GM12878 (cell line): ENCODE results near the gene MRRF. TPM values are rescaled to one million over a fixed set of nuclear protein-coding genes. Genes with fewer than 3 reads are reported as not detected.

Source experiments
- ATAC-seq: fragments of 200-7000 bp; cut with Tn5 transposase; 3 replicates; pipeline ENCODE4 v1.9.1; 2020; ENCODE audit warnings: mild to moderate bottlenecking, moderate library complexity
- BruUV-seq: library from RNA; stranded (reverse); fragments of 400-500 nt; replicated peaks from 2 replicates; lab custom pipeline; 2021; lab: Mats Ljungman, UMichigan
- CTCF ChIA-PET: fragments of 300-600 bp; sonication (Branson Sonifier 250); formaldehyde crosslinking; extraction: SDS; loops from one replicate; lab custom pipeline; 2021; ENCODE audit warnings: inconsistent platforms; lab: Yijun Ruan, JAX
- POLR2A ChIA-PET: fragments of 350-600 bp; formaldehyde crosslinking; extraction: SDS; loops from one replicate; lab custom pipeline; 2021; ENCODE audit warnings: inconsistent platforms; lab: Charles Lee
- RAD21 ChIA-PET: fragments of 300-600 bp; sonication (Branson Sonifier 250); formaldehyde crosslinking; loops from one replicate; lab custom pipeline; 2023; ENCODE audit warnings: antibody characterized with exemption; ENCODE audit not compliant: unreplicated experiment; lab: Charles Lee
- SMC1A ChIA-PET: fragments of 300-600 bp; sonication (Branson Sonifier 250); formaldehyde crosslinking; loops from one replicate; lab custom pipeline; 2023; ENCODE audit not compliant: unreplicated experiment, uncharacterized antibody; lab: Charles Lee
- DNase-seq: peaks from one replicate; pipeline ENCODE4 v3.0.0-alpha.2; 2011; ENCODE audit warnings: low read depth, low spot score
- FAIRE-seq: peaks from 3 replicates; lab custom pipeline; 2011; peaks lifted over from hg19 to GRCh38; lab: Jason Lieb, UNC
- H2AFZ ChIP-seq: 2 replicates; pipeline ENCODE4 v1.6.0; 2011; ENCODE audit warnings: low read depth, low read length, control low read depth; ENCODE audit not compliant: control insufficient read depth
- H3K27ac ChIP-seq: 2 replicates; pipeline ENCODE4 v1.5.1; 2011; ENCODE audit warnings: control low read depth; ENCODE audit not compliant: control insufficient read depth, insufficient read depth
- H3K27me3 ChIP-seq, 2 experiments: replicated peaks in 1 of 2; 2 replicates each; pipeline versions ENCODE4 v1.6.0 to v1.6.1; 2011; ENCODE audit warnings: low read length in 1 of 2; ENCODE audit not compliant: control insufficient read depth in 2 of 2, insufficient read depth in 2 of 2
- H3K36me3 ChIP-seq, 2 experiments: 2 replicates each; pipeline ENCODE4 v1.5.1; 2011; ENCODE audit warnings: low read length in 1 of 2; ENCODE audit not compliant: control insufficient read depth in 2 of 2, insufficient read depth in 2 of 2
- H3K4me1 ChIP-seq: 2 replicates; pipeline ENCODE4 v1.6.1; 2011; ENCODE audit warnings: mild to moderate bottlenecking, low read length, moderate library complexity, mixed read lengths; ENCODE audit not compliant: control insufficient read depth, insufficient read depth
- H3K4me2 ChIP-seq: 2 replicates; pipeline ENCODE4 v1.6.0; 2011; ENCODE audit warnings: control low read depth; ENCODE audit not compliant: control insufficient read depth, insufficient read depth
- H3K4me3 ChIP-seq: fragments of 200-600 bp; sonication (generic); 2 replicates; pipeline ENCODE4 v1.5.1; 2016
- H3K79me2 ChIP-seq: 2 replicates; pipeline ENCODE4 v1.6.0; 2011; ENCODE audit warnings: low read length; ENCODE audit not compliant: control insufficient read depth, insufficient read depth
- H3K9ac ChIP-seq: 2 replicates; pipeline ENCODE4 v1.8.0; 2011; ENCODE audit warnings: low read length, control low read depth, mixed read lengths; ENCODE audit not compliant: control insufficient read depth, insufficient read depth
- H3K9me3 ChIP-seq: replicated peaks from 3 replicates; pipeline ENCODE4 v1.5.1; 2011; ENCODE audit warnings: mild to moderate bottlenecking, low read length; ENCODE audit not compliant: control insufficient read depth, insufficient read depth
- H4K20me1 ChIP-seq: 2 replicates; pipeline ENCODE4 v1.6.0; 2011; ENCODE audit not compliant: control insufficient read depth, insufficient read depth
- BMI1 ChIP-seq: fragments of 450-650 bp; IDR thresholded peaks from 2 replicates; pipeline ENCODE4 v1.6.1; 2016; ENCODE audit warnings: mild to moderate bottlenecking, moderate library complexity, borderline replicate concordance
- CBX3 ChIP-seq: fragments of 200-600 bp; sonication (generic); IDR thresholded peaks from 2 replicates; pipeline ENCODE4 v1.6.1; 2016; ENCODE audit warnings: low read depth, borderline replicate concordance
- KDM1A ChIP-seq: fragments of 200-600 bp; sonication (generic); IDR thresholded peaks from 2 replicates; pipeline ENCODE4 v1.6.1; 2016; ENCODE audit warnings: borderline replicate concordance
- MYC ChIP-seq: IDR thresholded peaks from 2 replicates; pipeline ENCODE4 v1.6.1; 2011; ENCODE audit warnings: mild to moderate bottlenecking, low read length, moderate library complexity, inconsistent platforms; ENCODE audit not compliant: insufficient read depth, insufficient replicate concordance, insufficient read length, severe bottlenecking
- YBX1 ChIP-seq: fragments of 450-650 bp; IDR thresholded peaks from 2 replicates; pipeline ENCODE4 v1.6.1; 2016; ENCODE audit warnings: antibody characterized with exemption
- WGBS: methylation state at CpG from one replicate; pipeline ENCODE4 v1.1.6; 2016; ENCODE audit warnings: low lambda C conversion rate; ENCODE audit not compliant: insufficient replicate concordance, insufficient coverage; ENCODE audit errors: missing lambda C conversion rate; 5-methylcytosine and 5-hydroxymethylcytosine counted together
- in situ Hi-C: fragments of 300-500 bp; cut with MboI; formaldehyde crosslinking; loops from 9 replicates; pipeline ENCODE4 v1.14.3; 2018; ENCODE audit warnings: mixed read lengths
- intact Hi-C: fragments of 100-400 bp; cut with micrococcal nuclease; formaldehyde crosslinking; loops from one replicate; pipeline ENCODE4 v1.14.2; 2022; ENCODE audit not compliant: unreplicated experiment
- polyA plus RNA-seq, 11 experiments: library from polyadenylated mRNA; depleted of rRNA in 4 of 11; unstranded in 6 of 11; stranded (reverse) in 5 of 11; fragments of >200 nt; fragmentation: Nextera tagmentation in 4 of 11; fragmentation: Illumina TruSeq in 1 of 11; extraction: Ambion mirVana in 4 of 11; extraction: Trizol in 1 of 11; gene quantifications; 1 replicate in 1 of 11; 2 replicates in 10 of 11; pipeline versions ENCODE4 v1.2.1 to v1.2.3, GENCODE V29; 2011 to 2016; ENCODE audit warnings: inconsistent platforms in 2 of 11, missing spikeins in 2 of 11, low read depth in 1 of 11
- small RNA-seq: library from RNA; depleted of rRNA; stranded (forward); fragments of <200 nt; gene quantifications from one replicate; pipeline ENCODE3, GENCODE V24; 2014
- total RNA-seq, 4 experiments: library from RNA; depleted of rRNA in 3 of 4; stranded (reverse); fragments of >200 nt in 3 of 4; fragmentation: Illumina TruSeq in 1 of 4; extraction: Trizol in 1 of 4; gene quantifications; 2 replicates each; pipeline versions ENCODE4 v1.2.1 to v1.2.3, GENCODE V29; 2013 to 2021
- TF ChIP-seq, protein P1 (sequence below): IDR thresholded peaks from 2 replicates; pipeline ENCODE4 v1.6.1; 2011; ENCODE audit warnings: mild to moderate bottlenecking, low read depth, low read length, moderate library complexity; ENCODE audit not compliant: insufficient replicate concordance

The MRRF gene
- total and polyA plus RNA-seq, 10 of the 15 experiments (the other 5 are each of a cell fraction or from before 2014, with no cell fraction given): 64.8 to 112 (median 76.4) TPM

- intact Hi-C loops (no loop called here), in situ Hi-C loops (no loop called here)
- Histone ChIP-seq H3K9ac (no peak overlapping the region), H3K4me3 (no peak overlapping the region), H4K20me1 (no peaks in the 10 kb centered on the region), H3K9me3 (peaks cover 7% of the 10 kb centered on the region; the same call in 2 of the 3 replicates), H3K4me1 (peaks cover 4% of the 10 kb centered on the region), H3K27ac (no peak overlapping the region), H3K4me2 (no peak overlapping the region), H3K36me3 (no peaks in the 10 kb centered on the region; a peak in 1 of 4 replicates), H3K27me3 (no peaks in the 10 kb centered on the region), H3K79me2 (no peaks in the 10 kb centered on the region), H2AFZ (no peak overlapping the region)
- ATAC-seq (no peak), DNase-seq (no peak), FAIRE-seq (no peak)
- 28% methylated on average over 4 of the region's 4 CpGs for WGBS
- ChIA-PET SMC1A (no interaction called here), POLR2A (no interaction called here), CTCF (no interaction called here), RAD21 (no interaction called here)
- BruUV-seq: no TSS peak
- TF ChIP-seq, protein P1, sequence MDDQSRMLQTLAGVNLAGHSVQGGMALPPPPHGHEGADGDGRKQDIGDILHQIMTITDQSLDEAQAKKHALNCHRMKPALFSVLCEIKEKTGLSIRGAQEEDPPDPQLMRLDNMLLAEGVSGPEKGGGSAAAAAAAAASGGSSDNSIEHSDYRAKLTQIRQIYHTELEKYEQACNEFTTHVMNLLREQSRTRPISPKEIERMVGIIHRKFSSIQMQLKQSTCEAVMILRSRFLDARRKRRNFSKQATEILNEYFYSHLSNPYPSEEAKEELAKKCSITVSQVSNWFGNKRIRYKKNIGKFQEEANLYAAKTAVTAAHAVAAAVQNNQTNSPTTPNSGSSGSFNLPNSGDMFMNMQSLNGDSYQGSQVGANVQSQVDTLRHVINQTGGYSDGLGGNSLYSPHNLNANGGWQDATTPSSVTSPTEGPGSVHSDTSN: no peak
- TF ChIP-seq CBX3 (no peak), MYC (no peak), YBX1 (no peak), KDM1A (no peak), BMI1 (no peak)
These were observed 115.6 kb downstream of the MRRF start for GRCh38 chr9:122380293-122380692.

Small RNA genes within 50 kb of the gene (small RNA-seq; reads per million reads assigned to genes)
- not detected for gene AL162424.1

Other genes starting within 250 kb of the MRRF start
Only the 7 nearest of the 8 such genes appear.
- gene TTLL11, start 171.6 kb upstream of the MRRF start, total RNA-seq (2014; rRNA removed): 2.5 TPM in 2 replicates
- gene TTLL11, start 171.6 kb upstream of the MRRF start, total RNA-seq (2014; rRNA removed; fragmentation: Illumina TruSeq; extraction: Trizol): 2.0 and 2.5 TPM in 2 replicates
- gene TTLL11, start 171.6 kb upstream of the MRRF start, total RNA-seq (2021): 2.9 and 3.1 TPM in 2 replicates
- 2.4 and 3.3 TPM in 2 replicates for gene TTLL11, start 171.6 kb upstream of the MRRF start, polyA plus RNA-seq (2011; rRNA removed)
- gene TTLL11, start 171.6 kb upstream of the MRRF start, polyA plus RNA-seq (2014; fragmentation: Illumina TruSeq; extraction: Trizol): 2.9 and 3.5 TPM in 2 replicates
- 1 to 10 TPM; 1.2 to 1.4 TPM for gene TTLL11, start 171.6 kb upstream of the MRRF start, polyA plus RNA-seq (2014; fragmentation: Nextera tagmentation; extraction: Ambion mirVana)
- 3.1 and 5.0 TPM in 2 replicates for gene TTLL11, start 171.6 kb upstream of the MRRF start, polyA plus RNA-seq (2014; rRNA removed)
- gene TTLL11, start 171.6 kb upstream of the MRRF start, polyA plus RNA-seq (2016; fragmentation: Nextera tagmentation; extraction: Ambion mirVana): 1 to 10 TPM; 3.0 to 3.7 TPM
- gene NDUFA8, start 105.1 kb upstream of the MRRF start, total RNA-seq (2014; rRNA removed): 44.9 and 48.4 TPM in 2 replicates
- gene NDUFA8, start 105.1 kb upstream of the MRRF start, total RNA-seq (2014; rRNA removed; fragmentation: Illumina TruSeq; extraction: Trizol): 54.1 and 56.6 TPM in 2 replicates
- 59.1 and 59.2 TPM in 2 replicates for gene NDUFA8, start 105.1 kb upstream of the MRRF start, total RNA-seq (2021)
- 94.6 and 94.8 TPM in 2 replicates for gene NDUFA8, start 105.1 kb upstream of the MRRF start, polyA plus RNA-seq (2011; rRNA removed)
- gene NDUFA8, start 105.1 kb upstream of the MRRF start, polyA plus RNA-seq (2014; fragmentation: Illumina TruSeq; extraction: Trizol): 83.3 and 94.3 TPM in 2 replicates
- gene NDUFA8, start 105.1 kb upstream of the MRRF start, polyA plus RNA-seq (2014; fragmentation: Nextera tagmentation; extraction: Ambion mirVana): 10 to 100 TPM; 47.3 to 93.8 TPM
- 76.7 and 87.7 TPM in 2 replicates for gene NDUFA8, start 105.1 kb upstream of the MRRF start, polyA plus RNA-seq (2014; rRNA removed)
- 100 to 1,000 TPM; 145 to 159 TPM for gene NDUFA8, start 105.1 kb upstream of the MRRF start, polyA plus RNA-seq (2016; fragmentation: Nextera tagmentation; extraction: Ambion mirVana)
- not detected in 2 replicates for gene MORN5, start 105.0 kb upstream of the MRRF start, total RNA-seq (2014; rRNA removed)
- not detected in 2 replicates for gene MORN5, start 105.0 kb upstream of the MRRF start, total RNA-seq (2014; rRNA removed; fragmentation: Illumina TruSeq; extraction: Trizol)
- gene MORN5, start 105.0 kb upstream of the MRRF start, total RNA-seq (2021): not detected in 2 replicates
- gene MORN5, start 105.0 kb upstream of the MRRF start, polyA plus RNA-seq (2011; rRNA removed): not detected in 2 replicates
- gene MORN5, start 105.0 kb upstream of the MRRF start, polyA plus RNA-seq (2014; fragmentation: Illumina TruSeq; extraction: Trizol): not detected in 2 replicates
- not detected for gene MORN5, start 105.0 kb upstream of the MRRF start, polyA plus RNA-seq (2014; fragmentation: Nextera tagmentation; extraction: Ambion mirVana)
- gene MORN5, start 105.0 kb upstream of the MRRF start, polyA plus RNA-seq (2014; rRNA removed): not detected in 2 replicates
- not detected for gene MORN5, start 105.0 kb upstream of the MRRF start, polyA plus RNA-seq (2016; fragmentation: Nextera tagmentation; extraction: Ambion mirVana)
- gene LHX6, start 35.9 kb upstream of the MRRF start, total RNA-seq (2014; rRNA removed): not detected in 2 replicates
- gene LHX6, start 35.9 kb upstream of the MRRF start, total RNA-seq (2014; rRNA removed; fragmentation: Illumina TruSeq; extraction: Trizol): not detected in 2 replicates
- gene LHX6, start 35.9 kb upstream of the MRRF start, total RNA-seq (2021): not detected in 2 replicates
- gene LHX6, start 35.9 kb upstream of the MRRF start, polyA plus RNA-seq (2011; rRNA removed): not detected in 2 replicates
- gene LHX6, start 35.9 kb upstream of the MRRF start, polyA plus RNA-seq (2014; fragmentation: Illumina TruSeq; extraction: Trizol): not detected in 2 replicates
- gene LHX6, start 35.9 kb upstream of the MRRF start, polyA plus RNA-seq (2014; fragmentation: Nextera tagmentation; extraction: Ambion mirVana): not detected
- not detected in 2 replicates for gene LHX6, start 35.9 kb upstream of the MRRF start, polyA plus RNA-seq (2014; rRNA removed)
- not detected for gene LHX6, start 35.9 kb upstream of the MRRF start, polyA plus RNA-seq (2016; fragmentation: Nextera tagmentation; extraction: Ambion mirVana)
- gene RBM18, start within 50 bp of the MRRF start, total RNA-seq (2014; rRNA removed): 6.4 and 7.9 TPM in 2 replicates
- gene RBM18, start within 50 bp of the MRRF start, total RNA-seq (2014; rRNA removed; fragmentation: Illumina TruSeq; extraction: Trizol): 10.3 and 10.5 TPM in 2 replicates
- gene RBM18, start within 50 bp of the MRRF start, total RNA-seq (2021): 18.2 and 18.6 TPM in 2 replicates
- gene RBM18, start within 50 bp of the MRRF start, polyA plus RNA-seq (2011; rRNA removed): 36.9 and 59.3 TPM in 2 replicates
- 23.8 and 25.6 TPM in 2 replicates for gene RBM18, start within 50 bp of the MRRF start, polyA plus RNA-seq (2014; fragmentation: Illumina TruSeq; extraction: Trizol)
- gene RBM18, start within 50 bp of the MRRF start, polyA plus RNA-seq (2014; fragmentation: Nextera tagmentation; extraction: Ambion mirVana): 10 to 100 TPM; 41.0 to 42.2 TPM
- gene RBM18, start within 50 bp of the MRRF start, polyA plus RNA-seq (2014; rRNA removed): 10.9 and 11.5 TPM in 2 replicates
- gene RBM18, start within 50 bp of the MRRF start, polyA plus RNA-seq (2016; fragmentation: Nextera tagmentation; extraction: Ambion mirVana): 10 to 100 TPM; 42.9 to 46.8 TPM
- gene PTGS1, start 106.1 kb downstream of the MRRF start, total RNA-seq (2014; rRNA removed): 0.98 and 1.3 TPM in 2 replicates
- 0.69 and 0.72 TPM in 2 replicates for gene PTGS1, start 106.1 kb downstream of the MRRF start, total RNA-seq (2014; rRNA removed; fragmentation: Illumina TruSeq; extraction: Trizol)
- 1.2 TPM in 2 replicates for gene PTGS1, start 106.1 kb downstream of the MRRF start, total RNA-seq (2021)
- 2.1 and 2.8 TPM in 2 replicates for gene PTGS1, start 106.1 kb downstream of the MRRF start, polyA plus RNA-seq (2011; rRNA removed)
- gene PTGS1, start 106.1 kb downstream of the MRRF start, polyA plus RNA-seq (2014; fragmentation: Illumina TruSeq; extraction: Trizol): 0.78 and 0.84 TPM in 2 replicates
- 1 to 10 TPM in 1 of 2 experiments, under 1 TPM in 1; 0.60 to 1.1 TPM for gene PTGS1, start 106.1 kb downstream of the MRRF start, polyA plus RNA-seq (2014; fragmentation: Nextera tagmentation; extraction: Ambion mirVana)
- gene PTGS1, start 106.1 kb downstream of the MRRF start, polyA plus RNA-seq (2014; rRNA removed): 1.1 and 1.4 TPM in 2 replicates
- under 1 TPM; 0.16 to 0.48 TPM for gene PTGS1, start 106.1 kb downstream of the MRRF start, polyA plus RNA-seq (2016; fragmentation: Nextera tagmentation; extraction: Ambion mirVana)
- not detected in 2 replicates for gene OR1J1, start 213.0 kb downstream of the MRRF start, total RNA-seq (2014; rRNA removed)
- gene OR1J1, start 213.0 kb downstream of the MRRF start, total RNA-seq (2014; rRNA removed; fragmentation: Illumina TruSeq; extraction: Trizol): not detected in 2 replicates
- not detected in 2 replicates for gene OR1J1, start 213.0 kb downstream of the MRRF start, total RNA-seq (2021)
- 0.07 TPM in 1 of 2 replicates, not detected in the other for gene OR1J1, start 213.0 kb downstream of the MRRF start, polyA plus RNA-seq (2011; rRNA removed)
- not detected in 2 replicates for gene OR1J1, start 213.0 kb downstream of the MRRF start, polyA plus RNA-seq (2014; fragmentation: Illumina TruSeq; extraction: Trizol)
- not detected for gene OR1J1, start 213.0 kb downstream of the MRRF start, polyA plus RNA-seq (2014; fragmentation: Nextera tagmentation; extraction: Ambion mirVana)
- not detected in 2 replicates for gene OR1J1, start 213.0 kb downstream of the MRRF start, polyA plus RNA-seq (2014; rRNA removed)
- not detected for gene OR1J1, start 213.0 kb downstream of the MRRF start, polyA plus RNA-seq (2016; fragmentation: Nextera tagmentation; extraction: Ambion mirVana)